LHCN-M2 (cell line): ENCODE data around the gene SOS2. TPM values are rescaled to one million over a fixed set of nuclear protein-coding genes. Genes with fewer than 3 reads are reported as not detected.
A peak's percentile ranks its signal among the peaks of the same experiment; 100 is the strongest.

Experiments used
- DNase-seq: peaks from one replicate; pipeline ENCODE4 v3.0.0-alpha.2; 2012; ENCODE audit warnings: low read depth
- polyA plus RNA-seq: library from polyadenylated mRNA; unstranded; fragments of >200 nt; gene quantifications from one replicate; pipeline ENCODE4 v1.2.1, GENCODE V29; 2012; ENCODE audit warnings: missing spikeins
- total RNA-seq: library from RNA; depleted of rRNA; stranded (reverse); fragments of >200 nt; gene quantifications from 2 replicates; pipeline ENCODE4 v1.2.3, GENCODE V29; 2014; rRNA removed

SOS2 gene
- 21.1 and 23.0 TPM in 2 replicates for total RNA-seq
- polyA plus RNA-seq: 5.8 TPM

DNA sequence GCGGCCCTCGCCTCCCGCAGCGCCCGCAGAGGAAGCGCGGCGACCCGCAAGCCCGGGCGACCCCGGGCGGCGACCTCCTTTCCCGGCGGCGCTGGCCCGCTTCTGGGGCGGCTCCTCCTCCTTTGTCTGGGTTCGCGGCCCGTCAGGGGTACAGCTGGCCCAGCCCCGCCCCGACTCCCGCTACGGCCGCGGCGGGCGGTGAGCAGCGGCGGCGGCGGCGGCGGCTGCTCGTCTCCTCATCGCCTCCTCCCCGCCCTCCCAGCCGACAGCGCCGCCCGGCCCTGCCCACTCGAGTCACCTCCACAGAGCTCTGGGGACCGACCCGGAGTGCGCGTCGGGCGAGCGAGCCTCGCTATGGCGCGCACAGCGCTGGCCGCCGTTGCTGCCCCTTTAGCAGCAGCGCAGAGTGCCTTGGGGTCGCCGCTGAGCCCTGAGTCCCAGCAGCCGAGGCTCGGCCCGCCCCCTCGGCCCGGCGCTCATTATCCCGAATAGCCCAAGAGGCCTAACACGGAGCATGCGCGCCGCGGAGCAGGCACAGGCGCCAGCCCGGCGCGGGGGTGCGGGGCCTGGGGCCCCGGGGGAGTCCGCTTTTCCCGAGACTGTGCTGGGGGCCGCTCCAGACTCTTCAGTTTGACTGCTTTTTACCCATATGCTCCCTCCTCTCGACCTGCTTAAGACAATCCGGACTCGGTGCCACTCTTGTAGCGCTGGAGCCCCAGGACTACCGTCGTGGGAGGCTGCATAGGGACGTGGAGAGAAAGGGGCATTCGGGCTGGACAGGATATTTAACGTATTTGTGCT is at the start of gene SOS2:
Gene SOS2, minus strand, starts transcription at position 104 of the 801 bp plus-strand sequence. CDS start 295 bp downstream, outside the sequence.
- DNase-seq: peak; percentile 78

DNA sequence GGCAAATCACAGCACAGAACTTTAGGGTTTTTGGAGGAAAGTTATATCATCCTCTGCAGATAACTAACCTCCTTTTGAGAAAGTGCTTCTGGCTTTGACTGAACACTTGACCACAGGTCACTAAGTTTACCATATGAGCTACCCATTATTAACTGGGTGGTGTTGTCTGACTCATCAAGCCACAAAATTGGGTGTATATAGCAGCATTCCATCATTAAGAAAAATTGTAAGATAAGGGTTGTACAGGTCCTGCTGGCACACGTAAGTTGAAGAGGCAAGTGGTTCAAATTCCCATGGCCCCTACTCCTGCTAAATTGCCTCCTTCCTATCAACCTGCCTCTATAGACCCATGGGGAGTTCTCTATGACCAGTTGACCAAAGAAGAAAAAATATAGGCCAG is 41.1 kb upstream of the SOS2 start:
- peak; percentile 11 for DNase-seq

DNA sequence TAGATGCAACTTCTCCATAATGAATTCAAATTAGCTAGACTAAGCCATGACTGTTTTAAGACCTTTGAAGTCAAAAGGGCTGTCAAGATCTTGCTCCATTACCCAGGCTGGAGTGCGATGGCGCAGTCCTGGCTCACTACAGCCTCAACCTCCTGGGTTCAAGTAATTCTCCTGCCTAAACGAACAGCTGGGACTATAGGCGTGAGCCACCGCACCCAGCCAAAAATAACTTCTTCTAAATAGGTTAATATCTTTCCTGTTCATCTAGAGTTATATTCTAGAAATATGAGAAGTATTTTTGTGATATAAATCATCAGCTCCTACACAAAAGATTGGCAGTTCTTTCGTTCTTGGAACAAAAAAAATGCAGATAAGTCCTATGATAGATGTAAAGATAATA is 39.6 kb upstream of the SOS2 start:
- DNase-seq: no peak

DNA sequence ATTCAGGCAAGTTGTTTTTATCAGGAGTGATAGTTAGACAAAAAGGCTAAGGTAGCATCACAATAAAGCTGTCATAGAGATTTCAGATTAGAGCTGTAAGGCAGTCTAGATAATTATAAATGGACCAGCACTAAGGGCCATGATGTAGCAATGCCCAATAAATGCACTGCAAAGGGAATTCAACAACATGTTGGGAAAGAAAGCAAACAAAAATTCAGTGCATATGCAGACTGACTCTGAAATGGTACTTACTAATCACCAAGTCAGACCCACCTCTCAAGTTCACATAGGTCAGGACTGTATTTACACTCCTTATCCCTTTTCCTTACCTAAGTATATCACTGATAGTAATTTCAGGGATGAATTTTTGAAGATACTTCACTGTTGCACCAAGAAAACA is 33.7 kb upstream of the SOS2 start:
- DNase-seq: no peak

DNA sequence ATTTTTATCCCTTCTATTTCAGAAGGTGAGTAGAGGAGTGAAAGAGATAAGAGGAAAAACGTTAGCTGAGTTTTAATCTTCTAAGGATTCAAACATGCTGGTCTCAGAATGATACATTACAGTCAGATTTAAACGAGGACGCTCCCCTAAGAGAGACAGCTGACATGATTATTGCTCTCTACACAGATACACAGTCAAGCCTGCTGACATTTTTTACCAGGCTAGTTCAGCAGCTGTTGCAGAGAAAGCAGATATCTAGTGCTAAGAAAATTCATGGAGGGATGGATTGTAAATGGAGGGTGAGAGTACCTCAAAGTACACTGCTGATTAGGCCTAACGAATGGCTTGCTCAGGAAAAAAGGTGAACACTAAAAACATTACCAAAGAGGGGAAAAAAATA is 31.9 kb upstream of the SOS2 start:
- peak; percentile 9 for DNase-seq

DNA sequence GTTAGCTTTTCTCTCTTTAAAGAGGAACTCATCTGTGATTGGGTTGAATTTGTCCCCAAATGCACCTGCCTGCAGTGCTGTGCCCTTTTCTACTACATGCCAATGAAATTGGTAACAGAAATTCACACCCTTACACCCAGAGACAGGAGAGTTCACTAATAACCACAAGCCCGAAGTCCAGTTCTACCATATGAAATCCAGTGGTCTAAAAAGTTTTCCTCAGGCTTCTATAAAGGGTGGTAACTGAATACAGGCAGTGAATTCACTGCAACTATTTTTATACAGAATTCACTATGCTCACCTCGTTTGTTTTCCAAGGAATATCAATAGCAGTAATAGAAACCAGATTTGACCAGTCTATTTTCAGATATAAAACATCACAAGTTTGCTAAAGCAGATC is 31.5 kb upstream of the SOS2 start:
- DNase-seq: no peak

DNA sequence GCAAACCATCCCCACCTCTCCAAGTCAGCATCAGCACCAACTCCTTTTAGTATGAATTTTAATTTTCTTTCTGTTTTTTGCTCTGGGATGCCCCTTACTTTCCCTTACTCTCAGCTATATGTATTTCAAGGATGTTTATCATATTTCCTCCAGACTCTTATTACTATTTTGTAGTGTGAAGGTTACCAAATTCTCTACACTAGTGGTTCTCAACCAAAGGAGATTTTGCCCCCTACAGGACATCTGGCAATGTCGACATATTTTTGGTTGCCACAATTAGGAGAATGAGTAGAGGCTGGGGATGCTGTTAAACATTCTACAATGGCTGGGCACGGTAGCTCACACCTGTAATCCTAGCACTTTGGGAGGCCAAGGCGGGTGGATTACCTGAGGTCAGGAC is 29.1 kb upstream of the SOS2 start:
- peak; percentile 39 for DNase-seq

DNA sequence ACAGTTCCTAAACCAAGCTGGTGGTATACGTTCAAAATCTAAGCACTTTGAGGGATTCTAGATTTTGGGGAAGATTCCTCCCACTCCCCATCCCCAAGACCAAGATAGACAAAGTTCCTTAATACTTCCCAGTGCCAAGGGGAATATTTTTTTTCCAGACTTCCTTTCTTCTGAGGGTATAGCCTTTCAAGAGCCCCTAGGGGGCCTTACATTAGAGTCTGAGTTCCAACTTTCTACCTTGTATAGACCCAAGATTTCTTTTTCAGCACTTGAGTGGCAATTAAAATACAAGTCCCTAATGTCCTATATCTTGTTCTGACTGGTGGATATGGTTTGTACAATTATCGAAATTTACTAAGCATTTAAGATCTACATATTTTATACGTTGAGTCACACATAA is 28.7 kb upstream of the SOS2 start:
- no peak for DNase-seq

DNA sequence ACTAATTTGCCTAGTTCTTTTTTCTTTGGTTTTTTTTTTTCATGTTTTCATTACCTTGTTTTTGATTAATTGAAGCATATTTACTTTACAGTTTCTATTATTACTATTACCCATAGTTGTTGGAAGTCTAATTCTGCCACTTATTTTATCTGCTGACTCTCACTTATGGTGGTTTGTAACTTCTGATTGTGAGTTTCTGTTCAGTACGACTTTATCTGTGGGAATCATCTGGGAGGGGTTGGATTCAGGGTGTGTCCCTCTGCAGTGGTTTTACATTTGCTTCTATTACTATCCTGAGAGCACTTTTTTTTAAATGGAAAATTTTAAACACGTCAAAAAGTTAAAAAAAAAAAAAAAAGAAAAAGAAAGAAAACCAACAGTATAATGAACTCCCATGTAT is 26.4 kb upstream of the SOS2 start:
- no peak for DNase-seq

DNA sequence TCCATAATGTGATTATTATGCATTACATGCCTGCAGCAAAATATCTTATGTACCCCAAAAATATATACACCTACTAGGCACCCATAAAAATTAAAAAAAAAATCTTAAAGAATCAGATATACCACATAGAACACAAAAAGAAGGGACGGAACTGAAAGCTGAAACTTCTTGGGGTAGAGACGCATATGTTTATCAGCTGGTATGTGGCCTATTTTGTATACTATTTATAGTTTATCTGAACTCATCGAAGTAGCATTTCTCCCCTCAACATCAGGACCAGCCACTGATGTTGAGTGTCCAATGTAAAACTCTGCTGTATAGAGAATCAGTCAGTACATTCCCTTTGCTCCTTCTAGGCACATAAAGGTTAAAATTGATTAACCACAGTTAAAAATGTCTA is 22.9 kb upstream of the SOS2 start:
- no peak for DNase-seq

DNA sequence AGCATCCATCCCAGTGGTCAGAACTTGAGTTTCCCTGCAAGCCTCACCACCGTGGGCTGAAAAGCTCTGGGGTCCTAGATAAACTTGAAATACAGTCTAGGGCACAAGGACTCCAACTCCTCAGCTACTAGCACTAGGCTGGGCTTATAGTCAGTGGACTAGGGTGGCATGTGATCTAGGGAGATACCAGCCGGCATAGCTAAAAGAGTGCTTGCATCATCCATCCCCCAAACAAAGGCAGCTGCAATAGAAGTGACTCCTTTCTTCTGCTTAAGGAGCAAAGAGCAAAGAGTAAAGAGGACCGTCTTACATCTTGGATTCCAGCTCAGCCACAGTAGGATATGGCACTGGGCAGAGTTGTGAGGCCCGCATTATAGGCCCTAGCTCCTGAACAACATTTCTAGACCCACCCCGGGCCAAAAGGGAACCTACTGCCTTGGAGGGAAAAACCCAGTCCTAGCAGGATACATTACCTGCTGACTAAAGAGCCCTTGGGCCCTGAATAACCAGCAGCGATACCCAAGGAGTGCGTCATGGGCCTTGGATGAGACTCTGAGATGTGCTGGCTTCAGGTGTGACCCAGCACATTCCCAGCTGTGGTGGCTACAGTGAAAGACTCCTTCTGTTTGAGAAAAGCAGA is 17.9 kb upstream of the SOS2 start:
- no peak for DNase-seq

DNA sequence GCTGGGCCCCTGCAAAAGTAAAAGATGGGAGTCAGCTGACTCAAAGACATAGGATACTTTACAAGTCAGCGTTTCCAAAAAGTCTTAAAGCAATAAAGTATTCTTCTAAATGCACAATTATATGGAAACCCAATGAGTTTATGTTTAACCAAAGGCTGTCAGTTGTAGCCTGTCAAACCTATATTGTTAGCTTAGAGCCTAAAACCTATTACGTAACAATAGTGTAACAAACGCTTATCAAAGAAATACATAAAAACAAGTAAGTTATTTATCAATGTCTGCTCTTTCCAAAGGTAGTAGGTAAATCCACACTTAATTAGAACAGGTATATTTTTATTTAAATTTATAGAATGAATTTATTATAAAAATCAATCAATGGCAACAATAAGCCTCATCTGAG is 15.9 kb upstream of the SOS2 start:
- DNase-seq: no peak

DNA sequence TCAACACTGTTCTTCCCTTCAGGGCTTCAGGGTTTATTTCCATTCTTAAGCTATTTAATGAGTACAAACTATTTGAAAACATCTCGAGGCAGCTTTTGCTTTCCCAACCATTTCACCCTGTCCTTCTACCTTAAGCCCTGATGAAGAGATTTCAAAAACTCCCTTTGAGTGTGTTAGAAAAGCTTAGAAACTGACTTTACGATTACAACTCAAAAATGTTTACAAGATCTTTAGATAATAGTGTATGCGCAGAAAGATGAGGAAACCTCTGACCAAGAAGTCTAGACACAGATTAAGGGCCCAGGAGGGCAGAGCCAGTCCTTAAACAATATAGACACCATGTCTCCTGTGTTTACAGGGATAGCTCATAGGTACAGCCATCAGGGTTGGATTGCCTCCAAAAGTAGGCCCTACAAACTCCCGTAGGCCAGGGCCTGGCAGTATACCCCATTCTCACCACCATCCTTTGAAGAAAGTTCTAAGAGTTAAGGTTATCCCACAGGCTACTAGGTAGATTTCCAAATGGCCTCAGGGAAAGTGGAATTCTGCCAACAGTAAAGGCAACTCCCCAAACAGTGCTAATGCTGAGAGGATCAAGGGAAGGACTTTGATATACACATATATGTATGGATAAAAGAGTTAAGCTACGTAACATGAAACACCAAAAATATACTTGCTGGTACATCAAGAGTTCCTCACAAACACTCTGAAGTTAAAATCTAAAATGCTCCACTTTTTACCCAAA is 11.4 kb upstream of the SOS2 start:
- no peak for DNase-seq

DNA sequence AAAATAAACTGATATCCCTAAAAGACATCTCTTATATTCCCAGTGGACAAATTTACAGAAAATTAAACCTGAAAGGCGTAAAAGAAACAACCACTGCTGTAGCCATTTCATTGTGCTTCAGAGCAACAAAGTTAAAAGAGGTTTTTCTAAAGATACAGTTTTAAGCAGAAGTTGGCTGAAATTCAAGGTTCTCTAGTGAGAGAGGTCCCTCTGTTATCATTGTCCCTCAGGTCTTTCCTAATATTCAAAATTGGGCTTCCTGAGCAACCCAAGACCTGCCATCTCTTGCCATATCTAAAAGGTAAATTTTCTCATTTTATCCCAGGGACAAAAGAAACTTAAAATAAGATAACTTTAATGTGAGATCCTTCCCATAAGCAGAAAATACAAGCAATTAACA is 10.7 kb upstream of the SOS2 start:
- DNase-seq: no peak

DNA sequence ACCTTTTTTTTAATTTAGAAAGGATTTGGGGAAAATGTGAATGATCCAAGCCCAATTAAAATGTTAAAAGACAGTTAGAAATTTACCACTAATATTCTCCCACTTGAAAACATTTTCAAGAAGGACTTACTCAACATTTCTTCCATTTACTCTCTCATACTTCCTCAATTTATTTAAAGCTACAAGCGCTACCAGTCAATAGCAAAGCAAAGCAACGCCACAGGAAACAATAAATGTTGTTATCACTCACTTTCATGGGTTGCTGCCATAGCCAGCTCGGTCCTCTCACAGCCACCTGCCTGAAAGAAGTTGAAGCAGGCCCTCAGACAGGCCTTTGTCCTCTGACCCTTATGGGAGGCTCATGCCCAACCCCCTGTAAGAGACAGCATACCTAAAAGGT is 6.0 kb upstream of the SOS2 start:
- DNase-seq: no peak

DNA sequence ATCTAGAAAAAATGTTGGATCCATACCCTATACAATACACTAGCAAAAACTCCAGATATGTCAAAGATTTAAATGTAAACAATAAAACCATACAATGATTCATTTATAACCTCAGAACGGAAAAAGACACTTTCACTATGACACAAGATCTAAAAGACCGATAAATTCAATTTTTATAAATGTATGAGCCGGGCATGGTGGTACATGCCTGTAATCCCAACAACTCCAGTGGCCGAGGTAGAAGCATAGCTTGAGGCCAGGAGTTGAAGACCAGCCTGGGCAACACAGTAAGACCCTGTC is 2.5 kb upstream of the SOS2 start:
- no peak for DNase-seq

DNA sequence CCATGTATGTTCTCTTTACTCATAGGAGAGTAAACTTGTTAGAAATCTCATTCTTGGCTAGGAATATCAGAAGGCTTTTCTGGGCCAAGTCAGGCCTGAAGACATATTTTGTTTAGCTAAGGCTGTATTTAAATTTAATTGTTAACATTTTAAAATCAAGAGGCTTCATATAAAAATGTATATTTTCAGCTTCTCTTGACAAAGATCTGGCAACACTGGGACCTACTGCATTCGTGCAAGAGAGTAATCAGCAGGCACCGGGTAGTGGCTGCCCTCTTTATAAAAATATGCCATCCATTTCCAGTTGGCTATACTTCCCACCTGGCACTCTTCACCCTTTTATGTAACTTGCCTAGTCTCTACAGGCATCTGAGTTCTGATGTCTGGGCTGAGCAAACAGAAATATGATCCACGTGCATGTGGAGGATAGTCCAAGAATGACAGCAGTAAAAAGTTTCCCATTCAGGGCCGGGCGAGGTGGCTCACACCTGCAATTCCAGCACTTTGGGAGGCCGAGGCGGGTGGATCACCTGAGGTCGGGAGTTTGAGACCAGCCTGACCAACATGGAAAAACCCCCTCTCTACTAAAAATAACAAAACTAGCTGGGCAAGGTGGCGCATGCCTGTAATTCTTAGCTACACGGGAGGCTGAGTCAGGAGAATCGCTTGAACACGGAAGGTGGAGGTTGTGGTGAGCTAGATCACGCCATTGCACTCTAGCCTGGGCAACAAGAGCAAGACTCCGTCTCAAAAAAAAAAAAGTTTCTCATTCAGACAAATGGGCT is 2.0 kb upstream of the SOS2 start:
- DNase-seq: no peak

DNA sequence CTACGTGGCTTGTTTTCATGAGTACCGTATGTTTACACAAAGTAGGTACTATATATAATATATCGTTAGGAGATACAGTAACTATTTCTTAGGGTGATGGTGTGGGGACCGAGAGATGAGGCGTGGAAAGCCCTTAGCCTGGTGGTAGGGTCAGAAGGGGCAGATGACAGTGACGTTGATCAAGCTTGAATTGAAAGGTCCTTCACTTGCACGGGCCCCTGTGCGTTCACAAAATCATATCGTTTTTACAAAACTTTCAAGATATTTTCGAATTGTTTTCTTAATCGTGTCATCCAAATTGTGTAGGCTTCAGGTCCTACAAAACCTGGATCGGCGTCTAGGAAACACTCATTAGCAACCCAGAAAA is 881 bp upstream of the SOS2 start:
- DNase-seq: no peak

DNA sequence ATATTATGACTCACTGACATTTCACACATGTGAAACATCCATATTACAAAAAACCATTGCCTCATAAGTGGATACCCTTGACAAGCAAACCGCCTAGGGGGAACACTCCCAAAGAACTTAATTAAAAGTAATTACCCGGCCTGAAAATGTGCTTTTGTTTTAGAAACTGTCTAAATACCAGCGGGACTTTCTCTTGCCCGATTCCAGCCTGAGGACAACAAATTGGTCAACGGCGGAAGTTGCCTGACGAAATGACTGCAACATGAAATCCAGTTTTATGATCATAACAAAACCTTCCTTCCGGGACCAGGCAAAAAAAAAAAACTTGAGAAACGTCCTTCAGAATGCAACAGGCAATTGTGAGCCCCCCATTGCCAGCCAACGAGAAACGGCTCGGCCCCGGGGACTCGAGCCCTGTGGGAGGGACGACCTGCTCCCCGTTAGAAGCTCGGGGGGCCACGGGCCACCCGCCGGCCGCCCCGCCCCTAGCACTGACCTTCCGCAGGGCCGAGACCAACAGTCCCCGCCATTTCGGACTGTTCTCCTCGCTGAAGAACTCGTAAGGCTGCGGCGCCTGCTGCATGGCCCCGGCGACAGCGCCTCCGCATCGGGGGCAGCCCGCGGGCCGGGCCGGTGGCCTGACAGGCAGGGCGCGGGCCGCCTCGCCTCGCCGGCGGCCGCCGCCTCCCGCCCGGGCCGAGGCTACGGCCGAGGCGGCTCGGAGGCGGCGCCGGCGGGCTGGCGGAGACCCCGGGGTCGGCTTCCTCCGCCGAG is 490 bp downstream of the SOS2 start:
- peak; percentile 39 for DNase-seq

DNA sequence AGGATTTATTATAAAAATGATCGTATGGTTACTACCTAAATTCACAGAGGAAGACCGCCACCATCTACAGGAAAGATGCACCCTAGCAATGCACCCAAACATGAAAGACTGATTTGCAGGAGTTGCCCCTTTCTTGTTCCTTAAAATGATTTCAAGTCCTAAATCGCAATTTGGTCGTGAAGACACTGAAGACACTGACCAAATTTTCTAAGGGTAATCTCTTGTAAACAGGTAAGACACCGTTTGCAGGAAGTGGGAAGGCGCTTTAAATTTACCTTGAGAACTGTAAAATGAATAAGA is 1.0 kb downstream of the SOS2 start:
- no peak for DNase-seq

DNA sequence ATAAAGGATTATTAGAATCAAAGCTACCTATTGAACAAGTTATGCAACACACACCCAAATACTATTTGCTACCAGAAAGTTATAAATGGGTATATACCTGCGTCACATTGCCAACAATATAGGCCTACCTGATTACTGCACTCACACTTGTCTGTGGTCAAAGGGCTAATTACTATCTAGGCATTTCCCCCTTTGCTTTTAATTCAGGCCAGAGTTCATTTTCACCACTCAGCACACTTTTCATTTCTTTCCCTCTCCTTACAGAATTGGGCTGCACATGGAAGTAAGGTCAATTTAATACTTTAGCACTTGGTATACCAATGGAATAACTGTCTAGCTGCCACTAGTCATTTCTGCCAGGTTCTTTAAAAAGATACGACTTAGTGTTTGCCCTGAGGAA is 1.7 kb downstream of the SOS2 start:
- no peak for DNase-seq

DNA sequence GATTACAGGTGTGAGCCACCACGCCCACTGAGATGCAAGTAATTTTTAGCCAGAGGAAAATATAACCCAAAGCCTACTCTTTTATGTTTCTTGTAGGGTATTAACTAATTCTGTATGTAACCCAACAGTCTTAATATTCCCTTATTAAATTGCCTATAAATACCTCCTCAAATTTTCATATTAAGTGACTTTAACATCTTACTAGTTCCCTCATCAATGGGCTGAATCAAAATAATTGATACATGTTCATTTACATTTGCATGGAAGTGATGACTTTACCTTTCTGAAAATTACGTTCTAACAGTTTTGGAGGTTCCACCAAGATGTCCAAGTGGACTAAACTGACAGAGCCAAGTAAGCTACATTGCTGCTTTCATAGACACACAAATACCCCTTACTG is 3.1 kb downstream of the SOS2 start:
- no peak for DNase-seq
